Stimulated activated naive CD8-positive, alpha-beta T cell treated with anti-CD3 and anti-CD28 coated beads, Interleukin-15, amount 100 ng/mL, for 72 hours (primary cell): ENCODE measurements around the gene INTS4.
"Not testable (repeated sequence)": the region's sequence is repeated elsewhere in the genome, so short reads cannot be mapped to it uniquely, and the experiment has no call there.

Experiments used
- ATAC-seq: fragments of 150-1000 bp; cut with Tn5 transposase; 2 replicates; pipeline ENCODE4 v1.10.0; 2021; ENCODE audit warnings: mild to moderate bottlenecking, moderate library complexity
- DNase-seq, 2 donors: peaks; one replicate each; pipeline ENCODE4 v3.0.0; 2021 to 2022
- H3K27ac Mint-ChIP-seq, 2 donors: one replicate each; pipeline ENCODE4 v1.8.0; 2022; ENCODE audit warnings: mild to moderate bottlenecking in 2 of 2, mixed read lengths in 2 of 2, moderate library complexity in 2 of 2
- H3K27me3 Mint-ChIP-seq: one replicate; pipeline ENCODE4 v1.8.0; 2022; ENCODE audit warnings: mixed read lengths
- H3K4me1 Mint-ChIP-seq: one replicate; pipeline ENCODE4 v1.8.0; 2022; ENCODE audit warnings: mild to moderate bottlenecking, mixed read lengths
- H3K4me3 Mint-ChIP-seq, 2 donors: one replicate each; pipeline ENCODE4 v1.8.0; 2022; ENCODE audit warnings: mild to moderate bottlenecking in 2 of 2, mixed read lengths in 2 of 2, moderate library complexity in 1 of 2
- H3K9me3 Mint-ChIP-seq, 2 donors: one replicate each; pipeline ENCODE4 v1.8.0; 2022; ENCODE audit warnings: mixed read lengths in 2 of 2

Gene INTS4

DNA sequence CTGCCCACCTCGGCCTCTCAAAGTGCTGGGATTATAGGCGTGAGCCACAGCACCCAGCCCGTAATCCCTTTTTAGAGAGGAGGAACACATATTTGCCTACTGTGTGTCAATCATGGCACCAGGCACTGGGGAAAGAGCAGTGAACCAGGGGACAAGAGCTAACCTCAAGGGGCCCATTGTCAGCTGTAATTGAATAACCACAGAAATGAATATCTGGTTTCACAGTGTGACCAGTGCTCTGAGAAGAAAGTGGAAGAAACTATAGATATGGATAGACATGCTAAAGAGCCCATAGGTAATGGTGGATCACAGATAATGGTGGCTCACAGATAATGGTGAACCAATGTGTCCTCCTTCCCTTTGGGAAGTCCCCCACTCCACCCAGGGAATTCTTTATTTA lies 37.2 kb upstream of the INTS4 start:
- H3K4me3 Mint-ChIP-seq, result no peak overlapping the region
- no peak for DNase-seq
- H3K27me3 Mint-ChIP-seq, result no peaks in the 10 kb centered on the region
- no peaks in the 10 kb centered on the region for H3K9me3 Mint-ChIP-seq
- ATAC-seq, result no peak
- no peaks in the 10 kb centered on the region for H3K4me1 Mint-ChIP-seq
- no peak overlapping the region for H3K27ac Mint-ChIP-seq

DNA sequence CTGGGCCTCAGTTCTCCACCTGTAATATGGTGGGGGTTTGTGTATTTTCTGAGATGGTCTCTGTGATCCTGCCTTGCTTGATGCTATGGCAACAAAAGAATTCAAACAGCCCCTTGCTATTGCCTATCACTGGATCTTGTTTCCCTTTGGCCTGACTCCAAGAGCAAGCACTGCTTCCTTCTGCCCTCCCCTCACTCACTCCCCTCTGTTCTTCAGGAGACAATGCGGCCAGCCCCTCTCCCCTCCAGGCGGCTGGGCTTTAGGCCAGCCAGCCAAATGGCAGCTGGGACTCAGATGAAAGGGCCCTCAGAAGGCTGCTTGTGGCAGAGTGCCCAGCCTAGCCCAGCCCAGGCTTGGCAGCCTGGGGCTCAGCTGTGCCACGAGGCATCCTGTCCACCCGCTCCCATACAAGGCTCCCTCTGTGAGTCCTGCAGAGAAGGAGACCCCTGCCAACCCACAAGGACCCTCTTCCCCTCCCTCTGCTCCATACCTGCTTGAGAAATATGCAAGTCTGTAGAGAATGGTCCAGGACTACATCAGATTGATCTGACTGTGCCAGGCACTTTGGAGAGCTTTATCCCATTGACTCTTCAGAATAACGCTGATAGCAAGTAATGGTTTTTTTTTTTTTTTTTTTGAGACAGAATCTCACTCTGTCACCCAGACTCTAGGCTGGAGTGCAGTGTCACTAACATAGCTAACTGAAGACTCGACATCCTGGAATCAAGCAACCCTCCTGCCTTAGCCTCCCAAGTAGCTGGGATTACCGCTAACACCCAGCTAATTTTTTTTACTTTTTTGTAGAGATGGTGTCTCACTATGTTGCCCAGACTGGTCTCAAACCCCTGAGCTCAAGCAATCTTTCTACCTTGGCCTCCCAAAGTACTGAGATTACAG lies 36.2 kb upstream of the INTS4 start:
- ATAC-seq, result no peak
- Mint-ChIP-seq H3K4me1 (no peaks in the 10 kb centered on the region), H3K27me3 (no peaks in the 10 kb centered on the region), H3K4me3 (no peak overlapping the region), H3K27ac (no peak overlapping the region), H3K9me3 (no peaks in the 10 kb centered on the region)
- DNase-seq, result no peak

DNA sequence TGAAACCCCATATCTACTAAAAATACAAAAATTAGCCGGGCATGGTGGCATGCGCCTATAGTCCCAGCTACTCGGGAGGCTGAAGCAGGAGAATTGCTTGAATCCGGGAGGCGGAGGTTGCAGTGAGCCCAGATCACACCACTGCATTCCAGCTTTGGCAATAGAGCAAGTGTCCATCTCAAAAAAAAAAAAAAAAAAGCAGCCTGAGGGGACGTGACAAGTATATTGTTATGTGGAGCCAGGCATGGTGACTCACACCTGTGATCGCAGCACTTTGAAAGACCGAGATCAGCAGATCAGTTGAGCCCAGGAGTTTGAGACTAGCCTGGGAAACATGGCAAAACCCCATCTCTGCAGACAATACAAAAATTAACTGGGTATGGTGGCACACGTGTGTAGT lies 34.0 kb upstream of the INTS4 start:
- not testable (repeated sequence) for H3K9me3 Mint-ChIP-seq, DNase-seq, H3K4me1 Mint-ChIP-seq, ATAC-seq, H3K4me3 Mint-ChIP-seq, H3K27me3 Mint-ChIP-seq, H3K27ac Mint-ChIP-seq

DNA sequence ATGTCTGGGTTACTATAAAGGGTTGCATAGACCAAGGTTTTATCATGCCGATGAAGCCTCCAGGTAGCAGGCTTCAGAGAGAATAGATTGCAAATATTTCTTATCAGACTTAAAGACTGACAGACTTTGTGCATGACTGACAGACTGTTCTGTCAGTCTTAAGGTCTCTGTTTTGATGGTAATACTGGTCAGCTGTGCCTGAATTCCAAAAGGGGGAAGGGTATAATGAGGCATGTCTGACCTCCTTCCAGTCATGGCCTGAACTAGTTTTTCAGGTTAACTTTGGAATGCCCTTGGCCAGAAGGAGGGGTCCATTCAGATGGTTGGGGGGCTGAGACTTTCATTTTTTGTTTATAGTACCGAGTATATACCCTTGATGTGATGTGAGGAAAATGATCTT lies 33.3 kb upstream of the INTS4 start:
- Mint-ChIP-seq H3K27ac (no peak overlapping the region), H3K27me3 (peaks cover 10% of the 10 kb centered on the region), H3K4me3 (no peak overlapping the region), H3K9me3 (no peaks in the 10 kb centered on the region), H3K4me1 (peaks cover 3% of the 10 kb centered on the region)
- ATAC-seq (no peak), DNase-seq (no peak)

DNA sequence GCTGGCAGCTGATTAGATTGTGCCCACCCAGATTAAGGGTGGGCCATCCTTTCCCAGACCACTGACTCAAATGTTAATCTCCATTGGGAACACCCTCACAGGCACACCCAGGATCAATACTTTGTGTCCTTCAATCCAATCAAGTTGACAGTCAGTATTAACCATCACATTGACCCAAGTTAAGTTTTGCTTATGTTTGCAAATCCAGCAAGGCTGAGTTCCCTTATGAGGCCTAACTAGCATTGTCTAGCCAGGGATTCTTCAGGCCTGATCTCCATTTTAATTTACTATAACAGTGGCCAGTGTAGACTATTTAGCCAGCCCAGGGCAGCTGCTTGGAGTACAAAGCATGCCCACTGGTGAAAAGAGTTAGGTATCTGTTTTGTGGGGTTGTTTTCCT lies 30.9 kb upstream of the INTS4 start:
- ATAC-seq (no peak), DNase-seq (no peak)
- Mint-ChIP-seq H3K27ac (no peak overlapping the region), H3K4me3 (no peak overlapping the region), H3K27me3 (peaks cover 24% of the 10 kb centered on the region), H3K9me3 (no peaks in the 10 kb centered on the region), H3K4me1 (peaks cover 9% of the 10 kb centered on the region)

DNA sequence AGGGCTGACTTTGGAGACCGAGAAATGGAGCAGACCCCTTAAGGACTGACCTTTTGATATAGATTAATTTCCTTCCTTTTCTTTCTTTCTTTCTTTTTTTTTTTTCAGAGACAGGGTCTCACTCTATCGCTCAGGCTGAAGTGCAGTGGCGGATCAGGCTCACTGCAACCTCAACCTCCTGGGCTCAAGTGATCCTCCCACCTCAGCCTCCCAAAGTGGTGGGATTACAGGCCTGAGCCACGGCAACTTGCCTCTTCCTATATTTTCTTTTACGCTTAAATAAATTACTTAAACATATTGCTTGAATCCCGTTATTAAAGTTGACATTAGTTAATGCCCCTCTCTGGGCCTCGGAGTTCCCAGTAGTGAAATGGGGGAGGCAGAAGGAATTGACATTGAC lies 29.0 kb upstream of the INTS4 start:
- Mint-ChIP-seq H3K9me3 (no peaks in the 10 kb centered on the region), H3K27me3 (peaks cover 24% of the 10 kb centered on the region), H3K27ac (no peak overlapping the region), H3K4me3 (no peak overlapping the region), H3K4me1 (peaks cover 9% of the 10 kb centered on the region)
- DNase-seq (no peak), ATAC-seq (no peak)

DNA sequence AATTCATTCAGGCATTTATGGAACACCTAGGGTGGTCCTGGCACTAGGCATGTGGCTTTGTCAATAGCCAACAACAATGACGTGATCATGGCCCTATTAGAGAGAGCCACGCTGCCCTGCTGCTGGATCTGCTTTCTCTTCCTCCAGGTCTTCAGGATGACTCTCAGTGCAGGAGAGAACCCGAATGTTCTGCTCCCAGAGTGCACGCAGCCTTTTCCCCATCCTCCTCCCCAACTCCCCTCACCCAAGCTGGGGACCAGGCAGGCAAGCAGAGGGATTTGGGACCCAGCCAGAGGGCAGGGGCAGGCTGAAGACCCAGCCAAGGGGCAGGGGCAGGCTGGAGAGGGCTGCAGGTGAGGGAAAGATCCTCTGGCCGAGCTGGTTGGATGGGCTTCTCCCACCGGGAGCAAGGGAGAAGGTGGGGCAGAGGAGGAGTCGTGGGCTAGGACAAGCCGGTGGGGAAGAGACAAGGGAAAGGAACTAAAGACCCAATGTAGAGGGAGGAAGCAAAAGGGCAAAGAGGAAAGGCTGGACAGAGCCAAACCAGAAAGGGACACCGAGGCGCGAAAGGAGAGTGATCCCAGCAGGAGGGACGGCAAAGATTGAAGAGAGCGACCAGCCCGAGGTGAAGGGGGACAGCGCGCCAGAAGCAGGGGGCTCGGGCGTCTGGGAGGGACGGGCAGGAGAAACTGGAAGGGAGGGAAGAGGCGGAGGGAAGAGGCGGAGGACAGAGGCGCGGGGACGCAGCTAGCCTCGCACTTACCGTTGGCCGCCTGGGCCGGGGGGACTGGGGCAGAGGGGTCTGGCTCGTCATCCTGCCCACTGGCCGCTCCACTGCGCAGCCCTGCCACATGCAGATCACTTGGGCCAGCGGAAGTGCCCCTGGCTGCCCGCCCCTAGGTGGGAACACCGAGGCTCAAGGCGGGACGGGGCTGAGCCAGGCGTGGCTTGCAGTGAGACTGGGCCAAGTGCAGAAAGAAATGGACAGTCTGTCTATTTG lies 28.2 kb upstream of the INTS4 start, which contains the start of gene KCTD14:
Gene KCTD14, minus strand, starts transcription at position 880 of the 1,000 bp plus-strand sequence. Its CDS starts 27 bp downstream, at position 853.
- peaks cover 24% of the 10 kb centered on the region for H3K27me3 Mint-ChIP-seq
- ATAC-seq (no peak), DNase-seq (no peak)
- H3K9me3 Mint-ChIP-seq, result no peaks in the 10 kb centered on the region
- peaks cover 9% of the 10 kb centered on the region for H3K4me1 Mint-ChIP-seq
- no peak within 1 kb of the TSS for H3K27ac Mint-ChIP-seq
- H3K4me3 Mint-ChIP-seq, result peak within 1 kb of the TSS in 1 of 2 donors; percentile 49

DNA sequence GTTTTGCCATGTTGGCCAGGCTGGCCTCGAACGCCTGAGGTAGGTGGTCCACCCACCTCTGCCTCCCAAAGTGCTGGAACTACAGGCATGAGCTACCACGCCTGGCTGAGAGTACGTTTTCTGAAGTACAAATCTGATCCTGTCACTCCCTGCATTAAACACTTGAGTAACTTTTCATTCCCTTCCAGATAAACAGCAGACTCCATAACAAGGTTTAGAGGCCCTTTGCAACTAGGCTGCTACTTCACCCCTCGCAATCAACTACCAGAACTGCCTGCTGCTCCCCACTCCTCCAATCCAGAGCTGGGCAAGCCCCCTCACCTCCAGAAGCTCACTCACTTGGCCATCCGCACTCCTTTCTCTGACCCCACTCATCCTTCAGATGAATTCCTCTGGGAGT lies 27.1 kb upstream of the INTS4 start:
- ATAC-seq (no peak), DNase-seq (no peak)
- H3K9me3 Mint-ChIP-seq, result no peaks in the 10 kb centered on the region
- peaks cover 24% of the 10 kb centered on the region for H3K27me3 Mint-ChIP-seq
- no peak overlapping the region for H3K4me3 Mint-ChIP-seq
- peaks cover 9% of the 10 kb centered on the region for H3K4me1 Mint-ChIP-seq
- no peak overlapping the region for H3K27ac Mint-ChIP-seq

DNA sequence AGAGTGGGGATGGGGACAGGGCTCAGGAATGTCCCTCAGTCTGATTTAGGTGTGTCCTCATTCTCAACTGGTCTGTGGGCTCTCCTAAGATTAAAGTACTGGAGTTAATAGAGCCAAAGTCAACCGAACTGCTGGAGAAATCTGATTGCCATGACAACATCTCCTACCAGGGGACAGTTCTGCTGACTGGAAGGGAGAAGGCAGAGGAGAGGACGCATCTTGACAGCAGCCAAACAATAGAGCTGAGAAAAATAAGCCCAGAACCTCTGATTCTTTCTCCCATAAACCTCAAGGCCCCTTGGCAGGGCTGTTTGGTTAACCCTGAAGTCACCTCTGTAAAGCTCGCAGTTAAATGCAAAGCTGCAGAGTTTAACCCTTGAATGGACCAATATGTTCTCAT lies 25.8 kb upstream of the INTS4 start:
- ATAC-seq (no peak), DNase-seq (no peak)
- peaks cover 24% of the 10 kb centered on the region for H3K27me3 Mint-ChIP-seq
- no peak overlapping the region for H3K27ac Mint-ChIP-seq
- H3K9me3 Mint-ChIP-seq, result no peaks in the 10 kb centered on the region
- no peak overlapping the region for H3K4me3 Mint-ChIP-seq
- peaks cover 9% of the 10 kb centered on the region for H3K4me1 Mint-ChIP-seq

DNA sequence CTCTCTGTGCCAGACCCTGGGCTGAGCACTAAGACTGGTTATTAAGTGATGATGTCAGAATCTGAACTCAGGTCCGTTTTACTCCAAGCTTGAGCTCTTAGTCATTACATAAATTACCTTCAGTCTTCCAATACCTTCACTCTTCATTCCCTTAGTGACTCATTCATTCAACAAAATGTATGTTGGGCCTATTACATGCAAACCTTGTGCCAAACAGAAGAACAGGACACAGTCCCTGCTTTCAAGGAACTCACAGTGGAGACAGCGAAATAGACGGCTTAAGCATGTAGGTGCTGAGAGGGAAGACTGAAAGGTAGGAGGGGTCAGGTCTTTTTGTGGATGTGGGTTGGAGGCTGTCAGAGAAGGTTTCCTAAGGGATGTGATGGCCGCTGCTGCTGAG lies 25.3 kb upstream of the INTS4 start:
- Mint-ChIP-seq H3K9me3 (no peaks in the 10 kb centered on the region), H3K27me3 (peaks cover 24% of the 10 kb centered on the region), H3K4me1 (peaks cover 9% of the 10 kb centered on the region), H3K4me3 (no peak overlapping the region), H3K27ac (peak overlapping the region in 1 of 2 donors; percentile 5)
- ATAC-seq (no peak), DNase-seq (no peak)

DNA sequence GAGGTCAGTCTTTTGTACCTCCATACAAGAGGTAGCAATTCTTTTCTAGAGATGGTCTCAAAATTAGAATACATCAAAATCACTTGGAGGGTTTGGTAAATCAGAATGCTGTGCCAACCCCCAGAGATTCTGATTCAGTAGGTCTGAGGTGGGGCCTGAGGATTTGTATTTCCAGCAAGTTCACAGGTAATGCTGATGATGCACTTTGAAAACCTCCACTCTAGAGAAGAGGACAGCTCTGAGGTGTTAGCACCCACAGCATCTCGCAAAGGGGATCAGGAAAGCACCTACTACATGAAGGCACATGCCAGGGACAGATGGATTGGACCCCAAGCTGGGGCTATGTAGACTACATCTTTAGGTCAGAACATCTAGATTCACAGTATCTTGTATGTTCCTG lies 21.4 kb upstream of the INTS4 start:
- H3K4me1 Mint-ChIP-seq, result no peaks in the 10 kb centered on the region
- H3K27me3 Mint-ChIP-seq, result no peaks in the 10 kb centered on the region
- ATAC-seq (no peak), DNase-seq (no peak)
- H3K27ac Mint-ChIP-seq, result no peak overlapping the region
- H3K9me3 Mint-ChIP-seq, result no peaks in the 10 kb centered on the region
- H3K4me3 Mint-ChIP-seq, result no peak overlapping the region

DNA sequence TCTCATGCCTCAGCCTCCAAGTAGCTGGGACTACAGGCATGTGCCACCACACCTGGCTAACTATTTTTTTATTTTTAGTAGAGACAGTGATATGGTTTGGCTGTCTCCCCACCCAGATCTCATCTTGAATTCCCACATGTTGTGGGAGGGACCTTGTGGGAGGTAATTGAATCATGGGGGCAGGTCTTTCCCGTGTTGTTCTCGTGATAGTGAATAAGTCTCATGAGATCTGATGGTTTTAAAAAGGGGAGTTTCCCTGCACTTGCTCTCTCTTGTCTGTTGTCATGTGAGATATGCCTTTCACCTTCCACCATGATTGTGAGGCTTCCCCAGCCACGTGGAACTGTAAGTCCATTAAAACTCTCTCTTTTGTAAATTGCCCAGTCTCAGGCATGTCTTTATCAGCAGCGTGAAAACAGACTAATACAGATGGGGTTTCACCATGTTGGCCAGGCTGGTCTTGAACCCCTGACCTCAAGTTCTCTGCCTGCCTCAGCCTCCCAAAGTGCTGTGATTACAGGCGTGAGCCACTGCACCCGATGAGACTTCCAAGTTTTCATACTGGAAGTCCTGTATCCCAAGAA lies 20.6 kb upstream of the INTS4 start:
- H3K9me3 Mint-ChIP-seq, H3K4me1 Mint-ChIP-seq, H3K4me3 Mint-ChIP-seq, DNase-seq, H3K27ac Mint-ChIP-seq, H3K27me3 Mint-ChIP-seq, ATAC-seq: not testable (repeated sequence)

DNA sequence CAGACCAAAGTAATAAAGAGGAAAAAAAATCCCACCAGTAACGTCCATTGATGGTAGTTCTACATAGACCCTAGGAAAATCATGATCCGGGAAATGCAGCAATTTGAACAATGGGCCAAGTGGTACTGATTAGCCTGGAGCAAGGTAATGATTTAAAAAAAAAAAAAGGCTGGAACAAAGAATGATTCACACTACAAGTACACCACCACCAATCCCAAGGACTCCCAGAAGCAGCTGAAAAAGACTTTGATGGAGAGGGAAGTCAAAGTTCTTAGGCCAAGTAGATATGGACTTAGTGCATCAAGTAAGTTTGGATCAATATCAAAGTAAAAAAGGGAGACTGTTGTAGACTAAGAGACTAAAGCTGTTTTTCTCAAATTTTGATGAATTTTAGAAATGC lies 16.8 kb upstream of the INTS4 start:
- DNase-seq, result no peak
- Mint-ChIP-seq H3K27me3 (no peaks in the 10 kb centered on the region), H3K27ac (no peak overlapping the region), H3K4me1 (no peaks in the 10 kb centered on the region), H3K9me3 (no peaks in the 10 kb centered on the region), H3K4me3 (no peak overlapping the region)
- ATAC-seq, result no peak

DNA sequence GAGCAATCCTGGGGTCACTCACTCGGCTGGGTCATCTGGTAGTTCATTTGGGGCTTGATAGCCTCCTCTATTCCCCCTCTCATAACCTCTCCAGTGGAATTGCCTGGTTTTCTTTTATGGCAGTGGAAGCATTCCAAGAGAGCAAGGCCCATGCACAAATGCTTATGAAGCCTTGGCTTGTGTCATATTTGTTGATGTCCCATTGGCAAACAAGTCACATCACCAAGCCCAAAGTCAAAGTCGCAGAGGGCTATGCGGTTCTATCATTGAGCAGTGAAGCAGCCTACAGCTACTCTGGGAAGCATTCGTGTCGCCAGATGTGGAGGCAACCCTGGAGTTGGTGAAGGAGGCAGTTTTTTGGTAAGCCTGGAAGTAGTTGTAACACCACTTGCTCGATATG lies 16.3 kb upstream of the INTS4 start:
- no peak overlapping the region for H3K27ac Mint-ChIP-seq
- no peaks in the 10 kb centered on the region for H3K27me3 Mint-ChIP-seq
- no peaks in the 10 kb centered on the region for H3K9me3 Mint-ChIP-seq
- DNase-seq (no peak), ATAC-seq (no peak)
- H3K4me1 Mint-ChIP-seq, result no peaks in the 10 kb centered on the region
- no peak overlapping the region for H3K4me3 Mint-ChIP-seq

DNA sequence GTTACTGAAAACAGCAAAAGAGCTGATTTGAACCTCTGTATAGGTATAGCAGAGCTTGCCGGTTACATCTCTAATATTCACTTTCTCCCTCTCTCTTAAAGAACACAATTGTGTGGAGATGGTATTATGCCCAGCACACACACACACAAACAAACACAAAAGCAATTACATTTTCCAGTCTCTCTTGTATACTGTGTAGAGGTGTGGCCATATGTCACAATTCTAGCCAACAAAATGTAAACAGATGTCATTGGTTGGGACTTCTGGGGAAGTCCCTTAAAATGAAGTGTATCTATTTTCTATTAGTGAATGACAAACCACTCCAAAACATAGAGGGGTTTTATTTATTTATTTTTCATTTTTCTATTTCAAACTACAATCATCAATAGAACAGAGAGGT lies 15.8 kb upstream of the INTS4 start:
- Mint-ChIP-seq H3K27ac (no peak overlapping the region), H3K4me1 (no peaks in the 10 kb centered on the region), H3K9me3 (no peaks in the 10 kb centered on the region), H3K4me3 (no peak overlapping the region), H3K27me3 (no peaks in the 10 kb centered on the region)
- ATAC-seq, result no peak
- DNase-seq, result no peak

DNA sequence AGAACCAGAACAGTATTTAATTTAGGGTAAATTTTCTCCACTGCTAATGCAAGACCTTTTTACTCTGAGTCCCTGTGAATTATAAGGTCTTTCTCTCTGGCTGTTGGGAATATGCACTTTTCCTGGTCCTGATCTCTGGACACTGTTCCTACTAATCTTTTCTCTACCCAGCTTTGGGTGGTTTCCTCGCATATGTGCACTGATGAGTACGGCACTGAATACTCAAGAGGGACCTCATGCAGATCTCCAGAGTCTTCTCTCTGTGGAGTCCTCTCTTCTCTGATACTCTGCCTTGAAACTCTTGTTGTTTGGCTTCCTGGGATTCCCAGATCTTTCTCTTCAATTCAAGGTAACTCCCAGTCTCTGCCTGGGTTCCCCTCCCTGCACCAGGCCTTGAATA lies 14.6 kb upstream of the INTS4 start:
- Mint-ChIP-seq H3K4me1 (no peaks in the 10 kb centered on the region), H3K9me3 (no peaks in the 10 kb centered on the region), H3K27ac (no peak overlapping the region), H3K4me3 (no peak overlapping the region), H3K27me3 (peaks cover 7% of the 10 kb centered on the region)
- DNase-seq, result no peak
- no peak for ATAC-seq
